Measurements from ENCODE around the gene AGTRAP.

DNA sequence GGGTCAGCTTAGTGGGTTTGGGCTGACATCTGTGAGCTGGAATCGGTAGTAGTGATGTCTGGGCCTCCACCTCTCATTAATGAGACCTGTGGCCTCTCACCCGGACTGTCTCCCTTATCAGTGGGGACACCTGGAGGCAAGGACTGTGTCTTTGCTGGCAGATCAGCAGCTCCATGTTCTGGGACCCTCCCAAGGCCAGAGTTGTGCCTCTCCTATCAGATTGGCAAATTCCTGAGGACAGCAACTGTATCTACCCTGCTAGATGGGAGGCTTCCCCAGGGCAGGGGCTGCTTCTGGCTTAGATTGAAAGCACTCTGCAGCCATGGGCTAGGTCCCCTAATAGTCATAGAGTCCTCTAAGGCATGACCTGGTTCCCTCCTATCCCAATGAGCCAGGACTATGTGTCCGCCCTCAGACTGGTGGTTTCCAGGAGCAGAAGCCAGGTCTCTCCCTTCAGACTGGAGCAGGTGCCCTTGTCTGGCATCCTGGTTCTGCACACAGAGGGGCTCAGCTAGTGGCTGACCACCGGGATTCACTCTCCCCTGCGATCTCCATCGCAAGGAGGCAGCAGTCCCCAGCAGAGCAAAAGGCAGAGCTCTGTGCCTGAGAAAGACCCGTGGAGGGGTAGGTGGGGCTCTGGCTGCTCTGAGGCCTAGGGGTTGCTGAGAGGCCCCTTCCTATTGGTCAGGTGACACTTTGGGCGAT is 38.6 kb upstream of the AGTRAP start:
- TF ChIP-seq POLR2A (IDR thresholded peaks at IDR 0.05; ENCODE audit: low read depth, low read length) = no peak
- TF ChIP-seq POLR2AphosphoS5 (IDR thresholded peaks at IDR 0.05; ENCODE audit: low read depth, low read length) = no peak
- TF ChIP-seq TAF1 (IDR thresholded peaks at IDR 0.05; ENCODE audit: borderline replicate concordance, low read depth, low read length) = no peak
